8988T (cell line): ENCODE measurements around the gene CCDC149.
A peak's percentile ranks its signal among the peaks of the same experiment; 100 is the strongest.

Experiments used
- DNase-seq: peaks from one replicate; pipeline ENCODE4 v3.0.0; 2011

Gene CCDC149

GRCh38 chr4:24912252-24913118, at the start of gene CCDC149:
Gene CCDC149, minus strand, starts transcription at chr4:24913042. Its CDS starts 178 bp downstream, at chr4:24912864.
- peak; percentile 79 for DNase-seq

GRCh38 chr4:24957886-24958285, 45.0 kb upstream of the CCDC149 start:
- DNase-seq = no peak

GRCh38 chr4:24956763-24957162, 43.9 kb upstream of the CCDC149 start:
- DNase-seq = no peak

GRCh38 chr4:24956091-24956490, 43.2 kb upstream of the CCDC149 start:
- no peak for DNase-seq

- DNase-seq = no peak
These were observed 39.8 kb upstream of the CCDC149 start for GRCh38 chr4:24952667-24953066.

- no peak for DNase-seq
These were observed 37.1 kb upstream of the CCDC149 start for GRCh38 chr4:24949970-24950369.

- DNase-seq = no peak
These were observed 25.1 kb upstream of the CCDC149 start for GRCh38 chr4:24937917-24938281.

GRCh38 chr4:24937176-24937916, 24.5 kb upstream of the CCDC149 start:
- DNase-seq = no peak

- DNase-seq = no peak
These were observed 23.0 kb upstream of the CCDC149 start for GRCh38 chr4:24935856-24936255.

GRCh38 chr4:24934311-24934710, 21.5 kb upstream of the CCDC149 start:
- no peak for DNase-seq

- no peak for DNase-seq
These were observed 20.9 kb upstream of the CCDC149 start for GRCh38 chr4:24933684-24934275.

- DNase-seq = no peak
These were observed 19.8 kb upstream of the CCDC149 start for GRCh38 chr4:24932515-24933225.

- DNase-seq = no peak
These were observed 17.3 kb upstream of the CCDC149 start for GRCh38 chr4:24930151-24930550.

GRCh38 chr4:24928708-24929107, 15.9 kb upstream of the CCDC149 start:
- no peak for DNase-seq

- no peak for DNase-seq
These were observed 14.2 kb upstream of the CCDC149 start for GRCh38 chr4:24927049-24927448.

- DNase-seq = no peak
These were observed 11.5 kb upstream of the CCDC149 start for GRCh38 chr4:24924309-24924781.

- no peak for DNase-seq
These were observed 10.7 kb upstream of the CCDC149 start for GRCh38 chr4:24923550-24923949.

- no peak for DNase-seq
These were observed 10.2 kb upstream of the CCDC149 start for GRCh38 chr4:24923002-24923401.

GRCh38 chr4:24922416-24922815, 9.6 kb upstream of the CCDC149 start:
- DNase-seq = no peak

GRCh38 chr4:24921491-24921890, 8.6 kb upstream of the CCDC149 start:
- DNase-seq = no peak

GRCh38 chr4:24920008-24920407, 7.2 kb upstream of the CCDC149 start:
- no peak for DNase-seq

- no peak for DNase-seq
These were observed 4.4 kb upstream of the CCDC149 start for GRCh38 chr4:24917076-24917856.
